PC-3 (cell line): ENCODE measurements around the gene CCDC185.

Source experiments
- CTCF ChIP-seq: fragments of 300-600 bp; sonication (generic); conservative IDR thresholded peaks from 2 replicates; pipeline ENCODE4 v1.5.1; 2017; ENCODE audit warnings: antibody characterized with exemption, low read depth, mild to moderate bottlenecking, low read length
- EZH2 ChIP-seq: fragments of 300-600 bp; sonication (generic); IDR thresholded peaks from one replicate; pipeline ENCODE4 v1.6.1; 2017; ENCODE audit warnings: antibody characterized with exemption, mild to moderate bottlenecking, low read length; ENCODE audit not compliant: unreplicated experiment

GRCh38 chr1:223343692-223344091, 49.5 kb upstream of the CCDC185 start:
- TF ChIP-seq EZH2 = no peak
- TF ChIP-seq CTCF = no peak
